T-helper 22 cell (primary cell): ENCODE measurements around the gene CACNA2D3.

Experiments
- DNase-seq: peaks from one replicate; pipeline ENCODE4 v3.0.0-alpha.2; 2020; ENCODE audit warnings: low read depth

The CACNA2D3 gene

DNA sequence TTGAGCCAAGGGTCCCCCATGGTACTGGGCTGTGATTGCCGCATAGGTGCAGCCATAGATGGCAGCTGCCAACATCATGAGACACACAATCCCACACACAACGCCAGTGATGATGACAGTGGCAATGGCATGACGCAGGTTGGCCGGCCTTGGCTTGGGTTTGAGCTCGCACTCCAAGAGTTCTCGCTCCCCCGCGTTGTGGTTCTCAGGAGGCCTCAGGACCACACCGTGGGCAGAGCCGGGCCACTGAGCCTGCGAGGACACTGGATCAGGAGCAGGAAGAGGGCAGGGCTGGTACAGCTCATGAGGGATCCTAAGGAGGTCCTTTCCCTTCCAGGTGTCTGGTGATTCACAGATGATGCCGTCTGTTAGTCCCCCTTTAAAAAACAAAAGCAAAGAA, 796.2 kb downstream of the CACNA2D3 start:
- DNase-seq: no peak

DNA sequence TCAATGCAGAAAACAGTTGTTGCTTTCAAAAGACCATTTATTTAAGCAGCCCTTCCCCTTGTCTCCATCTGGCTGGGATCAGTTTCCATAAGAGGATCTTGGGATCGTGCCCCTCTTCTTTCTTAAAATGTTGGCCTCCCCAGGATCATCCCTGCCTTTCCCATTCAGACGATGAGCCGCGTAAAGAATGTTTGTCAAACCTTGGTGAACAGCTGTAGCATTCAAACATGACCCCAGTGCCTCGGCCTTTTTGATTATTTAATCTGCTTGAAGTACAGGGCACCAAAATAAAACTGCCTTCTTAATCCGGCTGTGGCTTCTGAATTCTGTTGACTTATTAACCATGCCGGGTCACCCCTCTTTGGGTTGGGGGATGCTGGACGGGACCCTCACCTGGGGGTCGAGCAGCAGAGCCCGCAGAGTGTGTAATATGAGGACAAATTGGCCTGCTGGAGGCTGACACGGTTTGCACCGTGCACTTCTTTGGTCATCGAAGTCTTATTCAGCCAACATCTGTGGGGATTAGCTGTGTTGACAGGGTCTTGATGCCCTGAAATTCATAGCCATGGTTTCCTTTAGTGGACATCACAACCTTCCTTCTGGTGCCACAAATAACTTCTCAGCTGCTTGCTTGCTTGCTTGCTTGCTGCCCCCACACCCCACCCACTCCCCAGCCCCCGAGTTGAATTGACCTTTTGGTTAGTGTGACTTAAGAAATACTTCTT, 805.9 kb downstream of the CACNA2D3 start, which contains the start of gene LRTM1:
Gene LRTM1 (minus strand): TSS at position 14 of the 725 bp plus-strand sequence. CDS start 148 bp downstream, outside the sequence.
- DNase-seq: no peak

DNA sequence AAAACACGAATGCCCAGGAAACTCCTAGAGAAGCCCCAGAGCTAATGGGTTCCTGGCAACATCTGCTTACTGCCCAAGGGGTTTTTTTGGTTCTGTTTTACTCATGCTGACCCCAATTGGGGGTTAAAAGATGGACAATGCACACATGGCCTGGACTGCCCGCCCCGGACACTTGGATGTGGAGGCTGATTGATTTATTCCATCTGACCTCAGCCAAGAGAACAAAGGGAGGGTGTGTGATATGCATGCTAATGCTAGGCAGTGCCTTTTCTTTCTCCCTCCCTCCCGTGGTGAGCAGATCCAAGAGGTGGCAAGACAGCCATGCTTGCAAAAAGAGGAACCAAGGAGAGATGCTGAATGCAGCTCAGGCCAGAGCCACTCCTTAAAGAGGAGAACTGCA, 808.8 kb downstream of the CACNA2D3 start:
- DNase-seq: no peak

DNA sequence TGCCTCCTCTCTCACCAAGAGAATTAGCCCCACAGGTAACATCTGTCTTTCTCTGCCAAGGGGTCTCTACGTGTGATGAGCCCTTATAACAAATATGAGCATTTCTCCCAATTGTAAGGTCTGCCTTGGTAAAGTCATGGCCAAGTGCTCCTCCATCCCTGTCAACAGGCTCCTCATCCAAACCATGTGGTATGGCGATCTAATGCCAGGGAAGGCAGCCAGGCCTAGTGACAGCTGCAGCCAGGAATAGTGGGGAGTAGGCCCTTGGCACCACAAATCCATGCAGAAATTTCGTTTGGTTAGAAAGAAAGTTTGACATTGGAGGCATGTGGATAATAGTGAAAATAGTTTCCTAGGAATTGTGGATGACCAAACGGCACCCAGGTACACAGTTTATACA, 810.3 kb downstream of the CACNA2D3 start:
- no peak for DNase-seq

DNA sequence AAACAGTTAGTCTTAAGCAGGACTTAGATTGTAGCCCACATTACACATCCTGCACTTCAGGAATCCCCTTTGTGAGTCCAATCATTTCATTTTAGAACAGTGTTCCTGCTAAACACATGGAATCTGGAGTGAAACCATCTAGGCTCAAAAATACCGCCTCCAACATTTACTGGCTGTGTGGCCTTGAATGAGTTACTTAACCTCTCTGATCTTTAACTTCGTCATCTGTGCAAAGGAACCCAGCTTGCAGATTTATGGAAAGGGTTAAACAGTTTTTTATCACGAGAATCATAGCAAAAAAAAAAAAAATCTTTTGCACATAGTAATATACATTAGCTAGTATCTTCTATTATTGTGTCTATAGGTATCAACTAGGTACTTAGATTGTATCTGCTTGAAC, 813.5 kb downstream of the CACNA2D3 start:
- no peak for DNase-seq

DNA sequence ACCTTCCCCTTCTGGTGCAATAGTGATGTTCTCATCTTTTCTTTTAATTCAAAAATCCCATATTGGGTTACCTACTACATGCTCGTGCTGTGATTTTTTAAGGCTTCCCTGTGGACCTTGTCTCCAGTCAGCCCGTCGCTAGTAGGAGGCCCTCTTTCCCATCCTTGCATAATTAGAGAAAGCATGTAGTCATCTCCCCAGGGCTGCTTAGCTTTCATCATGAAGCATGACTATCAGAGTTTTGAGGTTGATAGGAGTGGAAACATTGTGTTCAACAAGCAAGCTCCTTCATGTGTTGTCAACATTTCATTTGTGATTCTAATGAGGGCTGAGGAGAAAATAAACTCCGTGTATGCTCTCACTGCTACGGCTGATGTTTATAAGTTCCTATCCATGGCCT, 814.2 kb downstream of the CACNA2D3 start:
- DNase-seq: no peak

DNA sequence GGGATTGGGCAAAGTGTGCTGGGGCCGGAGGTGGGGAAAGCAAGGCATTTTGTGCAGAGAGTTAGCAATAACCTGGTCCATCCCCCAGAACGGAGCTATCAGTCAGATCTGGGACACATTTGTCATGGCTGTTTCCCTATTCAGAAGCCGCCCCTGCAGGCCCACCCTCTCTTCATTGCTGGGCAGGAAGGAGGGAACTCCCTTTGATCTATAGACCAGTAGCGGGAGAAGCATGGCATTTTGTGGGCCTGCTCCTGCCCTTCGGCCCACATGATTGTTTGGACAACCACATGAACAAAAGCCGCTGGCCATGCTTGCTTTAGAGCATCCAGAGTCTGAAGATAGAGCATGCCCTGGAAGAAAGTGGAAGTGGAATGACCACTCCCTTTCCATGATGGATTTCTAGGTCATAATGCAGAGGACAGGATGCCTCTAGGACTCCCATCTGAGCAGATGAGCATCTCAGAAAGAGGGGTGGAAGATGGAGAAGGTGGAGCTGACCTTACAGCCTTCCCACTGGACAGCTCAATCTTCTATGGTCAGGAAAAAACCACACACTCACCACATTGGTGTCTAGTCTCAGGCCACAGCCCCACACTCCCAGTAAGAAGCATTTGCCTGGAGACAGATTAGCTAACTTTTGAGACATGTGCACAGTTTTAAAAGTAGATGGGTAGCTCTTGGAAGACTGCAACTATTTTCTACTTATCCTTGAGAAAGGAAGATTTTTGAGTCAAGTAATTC, 817.4 kb downstream of the CACNA2D3 start:
- DNase-seq: no peak

DNA sequence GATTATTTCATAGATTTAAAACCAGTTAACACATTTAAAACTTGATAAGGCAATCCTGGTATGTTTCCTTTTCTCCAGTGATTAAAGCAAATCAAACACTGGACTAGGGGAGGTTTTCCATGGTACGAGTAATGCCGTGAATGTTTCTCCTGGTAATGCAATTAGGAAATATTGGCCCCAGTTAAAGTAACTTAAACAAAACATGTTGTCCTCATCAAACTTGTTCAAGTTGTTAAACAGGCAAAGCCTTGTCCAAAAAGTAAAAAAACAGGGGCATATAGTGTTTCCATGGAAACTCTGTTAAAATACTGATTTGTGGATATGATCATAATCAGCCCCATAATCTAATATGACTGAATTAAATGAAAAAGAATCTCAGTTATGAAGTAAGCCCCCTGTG, 818.6 kb downstream of the CACNA2D3 start:
- no peak for DNase-seq

DNA sequence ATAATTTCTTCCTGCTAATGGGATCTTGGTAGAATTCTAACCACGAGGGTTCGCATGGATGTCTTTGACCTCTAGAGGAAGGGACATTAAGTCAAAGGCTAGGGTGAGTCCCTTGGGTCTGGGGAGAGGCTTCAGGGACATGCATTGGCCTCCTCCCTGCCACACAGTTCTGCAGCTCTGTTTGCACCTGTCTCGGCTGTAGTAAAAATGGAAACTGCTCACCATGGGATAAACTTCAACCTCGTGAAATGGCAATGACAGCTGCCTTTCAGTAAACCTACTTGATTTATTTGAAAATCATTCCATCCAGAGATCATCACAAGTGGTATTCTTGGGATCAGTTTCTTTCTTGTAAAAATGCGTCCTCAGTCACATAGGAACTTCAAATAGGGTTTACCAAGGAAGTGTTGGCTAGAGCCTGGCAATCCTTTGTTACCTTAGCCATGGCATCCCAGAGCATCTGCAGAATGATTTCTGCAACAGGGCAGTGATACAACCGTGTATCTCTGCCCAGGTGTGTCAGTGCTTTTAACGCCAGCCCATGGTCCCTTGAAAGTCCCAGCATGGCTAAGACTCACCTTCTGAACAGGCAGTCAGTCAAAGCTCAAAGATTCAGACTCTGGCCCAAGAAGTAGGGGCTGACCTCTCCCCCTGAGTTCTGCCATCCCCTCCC, 819.5 kb downstream of the CACNA2D3 start:
- DNase-seq: no peak

DNA sequence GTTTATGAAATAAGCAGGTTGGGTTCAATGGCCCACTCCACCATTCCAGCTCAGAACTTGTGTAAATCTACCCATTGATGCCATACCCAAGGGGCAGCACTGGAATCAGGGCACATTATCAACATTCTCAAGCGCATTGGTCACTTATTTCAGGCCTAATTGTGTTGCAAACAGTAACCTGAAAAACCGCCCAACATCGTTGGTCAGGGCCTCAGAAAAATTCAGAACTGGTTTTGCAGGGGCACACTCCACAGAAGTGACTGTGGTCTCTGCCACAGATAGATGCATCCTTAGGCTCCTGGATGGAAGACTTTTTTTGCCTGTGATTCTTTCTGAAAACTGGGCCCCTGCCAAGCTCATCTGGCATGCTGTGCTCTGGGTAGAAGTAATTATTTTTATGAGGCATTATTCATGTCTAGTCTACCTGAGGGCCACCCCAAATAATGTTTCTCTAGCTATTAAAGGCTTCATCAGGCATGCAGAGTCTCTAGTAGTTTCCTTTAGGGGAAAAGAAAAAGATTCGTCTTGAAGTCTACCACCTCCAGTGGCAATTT, 827.2 kb downstream of the CACNA2D3 start:
- DNase-seq: no peak

DNA sequence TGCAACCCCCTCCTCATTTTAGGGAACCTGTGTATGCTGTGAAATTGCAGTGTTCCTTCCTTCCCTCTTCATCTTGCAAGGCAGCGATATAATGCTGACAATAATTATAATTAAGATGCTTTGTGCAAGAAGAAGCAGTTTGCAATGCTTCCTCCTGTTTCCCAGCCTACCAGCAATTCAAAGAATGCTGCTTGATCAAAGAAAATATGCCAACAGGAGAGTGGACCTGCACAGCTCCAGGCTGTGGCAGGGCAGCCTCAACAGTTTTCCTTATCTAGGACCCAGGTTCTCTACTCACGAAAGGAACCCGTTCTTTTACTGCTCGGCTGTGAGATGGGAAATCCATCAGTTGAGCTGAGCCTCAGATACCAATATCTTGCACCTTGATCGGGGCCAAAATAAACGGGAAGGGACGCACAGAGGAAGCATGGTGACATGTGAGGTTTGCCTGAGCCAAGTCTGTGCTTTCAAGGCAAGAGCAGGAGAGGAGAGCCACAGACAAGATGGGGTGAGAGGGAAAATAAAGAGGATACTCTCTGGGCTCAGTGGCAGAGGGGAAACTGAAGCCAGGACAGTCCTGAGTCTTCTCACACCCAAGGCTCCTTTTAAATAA, 828.1 kb downstream of the CACNA2D3 start:
- no peak for DNase-seq

DNA sequence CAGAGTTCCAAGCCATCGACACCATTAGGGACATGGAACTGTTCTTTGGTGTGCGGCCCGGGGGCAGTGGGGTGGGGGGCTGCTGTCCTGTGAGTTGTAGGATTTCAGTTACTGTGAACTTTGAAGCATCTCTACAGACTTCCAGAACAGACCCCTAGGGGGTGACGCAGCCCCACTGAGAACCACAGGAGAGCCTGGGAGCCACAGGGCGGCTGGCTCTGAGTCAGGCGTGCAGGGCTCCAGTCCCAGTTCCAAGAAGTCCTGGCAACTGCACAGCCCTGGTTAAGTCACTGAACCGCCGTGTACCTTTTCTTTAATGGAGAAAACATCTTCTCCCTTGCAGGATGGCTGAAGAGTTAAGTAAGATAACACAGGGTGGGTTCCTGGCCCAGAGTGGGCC, 829.1 kb downstream of the CACNA2D3 start:
- no peak for DNase-seq

DNA sequence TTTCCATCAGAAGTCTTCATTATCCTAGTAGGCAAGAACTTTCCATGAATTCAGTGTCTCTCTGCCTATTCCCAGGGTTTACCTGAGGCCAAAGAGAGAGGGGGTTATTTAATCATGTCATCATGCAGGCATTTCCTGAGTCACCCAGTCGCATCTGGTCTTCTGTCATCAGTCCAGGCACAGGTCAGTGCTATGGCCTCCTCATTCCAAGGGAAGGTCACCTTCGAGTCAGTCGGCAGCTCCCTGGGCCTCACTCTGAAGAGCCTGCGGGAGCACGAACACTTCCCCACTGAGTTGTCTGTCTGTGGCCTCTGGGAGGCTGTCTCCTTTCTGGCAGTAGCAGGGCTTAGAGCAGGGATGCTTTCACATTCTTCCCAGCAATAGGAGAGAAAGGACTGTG, 831.7 kb downstream of the CACNA2D3 start:
- no peak for DNase-seq

DNA sequence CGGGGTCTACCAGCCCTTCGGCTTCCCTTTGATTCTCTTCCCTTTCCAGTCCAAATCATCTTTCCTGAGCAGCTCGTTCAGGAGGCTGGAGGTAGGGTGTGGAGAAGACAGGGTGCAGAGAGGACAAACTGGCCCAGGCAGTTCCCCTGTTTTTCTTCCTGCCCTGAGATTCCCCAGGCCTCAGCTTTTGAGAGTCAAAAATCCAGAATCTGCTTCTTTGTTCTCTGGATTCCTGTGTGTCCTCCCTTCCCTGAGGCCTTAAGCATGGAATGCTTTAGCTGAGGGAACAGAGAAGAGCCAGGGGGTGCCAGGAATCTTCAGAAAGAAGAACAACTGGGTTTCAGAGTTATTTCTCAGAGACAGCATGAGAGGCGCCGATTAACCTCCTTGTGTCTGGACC, 832.2 kb downstream of the CACNA2D3 start:
- no peak for DNase-seq

DNA sequence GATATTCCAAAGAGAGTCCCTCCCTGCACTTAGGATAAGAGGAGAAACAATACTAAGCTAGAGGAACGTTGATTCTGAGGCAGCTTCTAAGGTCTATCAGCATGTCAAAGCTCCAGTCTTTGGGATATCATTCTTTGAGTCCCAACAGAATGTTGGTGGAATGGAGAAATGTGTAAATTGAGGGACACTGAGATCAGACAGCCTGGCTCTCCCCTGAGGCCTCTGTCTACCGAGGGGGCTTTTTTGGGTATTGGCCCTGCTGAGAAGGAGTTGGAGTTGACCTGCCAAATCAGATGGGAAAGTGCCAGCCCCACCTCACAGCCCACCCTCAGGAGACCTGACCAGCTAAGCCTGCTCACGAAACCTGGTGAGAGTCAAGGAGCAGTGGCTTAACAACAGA, 833.1 kb downstream of the CACNA2D3 start:
- no peak for DNase-seq

DNA sequence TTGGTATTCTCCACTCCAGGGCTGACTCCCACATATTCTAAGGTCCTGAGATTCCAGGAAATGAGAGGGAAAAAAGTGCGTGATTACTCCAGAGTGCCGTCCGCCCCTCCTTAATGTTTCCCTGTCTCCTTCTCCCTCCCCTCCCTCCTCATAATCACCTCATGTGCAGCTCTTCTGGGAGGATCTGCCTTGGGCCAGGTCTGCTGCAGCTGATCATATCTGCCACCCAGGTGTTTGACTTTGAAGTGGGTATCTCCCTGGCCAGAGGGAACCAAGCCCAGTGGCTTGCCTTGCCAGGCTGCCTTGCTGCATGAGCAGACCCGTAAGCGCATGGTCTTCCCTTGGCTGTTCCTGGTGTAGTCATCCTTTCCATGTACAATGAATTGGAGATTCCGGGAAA, 833.6 kb downstream of the CACNA2D3 start:
- DNase-seq: no peak

DNA sequence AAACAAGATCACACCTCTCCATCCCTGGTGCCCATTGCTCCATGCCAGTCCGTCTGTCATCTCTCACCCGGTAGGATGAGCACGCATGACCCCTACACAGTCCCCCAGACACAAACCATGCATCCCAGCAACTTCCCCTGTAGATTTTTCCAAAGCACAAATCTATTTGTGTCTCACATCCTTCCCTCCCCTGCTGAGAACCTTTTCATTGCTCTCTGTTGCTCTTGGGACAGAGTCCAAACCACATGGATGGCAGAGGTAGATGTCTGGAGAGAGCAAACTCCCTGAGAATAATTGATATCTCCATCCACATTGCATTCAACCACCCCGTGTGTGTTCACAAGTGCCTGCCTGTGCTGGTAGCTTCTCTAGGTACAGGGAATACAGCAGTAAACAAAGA, 835.4 kb downstream of the CACNA2D3 start:
- no peak for DNase-seq

DNA sequence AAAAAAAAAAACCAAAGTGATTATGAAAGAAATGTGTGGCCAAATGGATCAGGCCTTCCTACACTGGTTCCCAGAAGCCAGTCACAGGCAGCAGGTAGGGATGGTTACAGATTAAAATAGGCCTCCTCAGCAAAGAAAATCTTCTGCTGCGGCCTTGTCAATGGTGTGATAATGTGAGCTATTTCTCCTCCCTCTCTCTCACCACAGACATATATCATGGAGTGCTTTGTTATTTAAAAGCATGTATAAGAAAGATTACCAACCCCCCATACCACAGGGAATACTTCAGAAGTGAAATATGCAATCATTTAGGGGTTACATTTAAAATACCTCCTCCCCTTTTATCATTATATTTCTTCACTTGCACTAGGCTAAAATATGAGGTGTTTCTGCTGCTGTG, 837.7 kb downstream of the CACNA2D3 start:
- DNase-seq: no peak

DNA sequence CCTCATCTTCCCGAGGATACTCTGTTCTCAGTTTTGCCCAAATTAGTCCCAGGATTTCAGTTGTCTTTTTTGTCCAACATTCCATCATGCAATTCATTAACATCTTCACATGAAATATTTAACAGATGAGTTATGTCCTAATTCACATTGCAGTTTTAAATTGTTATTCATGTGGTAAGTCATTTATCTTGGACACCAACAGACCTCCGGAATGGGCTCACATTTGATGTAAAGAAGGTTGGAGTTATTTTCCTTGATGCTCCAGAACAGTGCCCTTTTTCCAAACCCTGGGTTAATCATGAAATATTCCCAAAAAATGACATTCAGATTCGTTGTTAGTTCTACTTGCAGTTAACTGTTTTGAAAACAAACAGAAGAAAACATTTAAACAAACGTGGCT, 838.3 kb downstream of the CACNA2D3 start:
- DNase-seq: no peak

DNA sequence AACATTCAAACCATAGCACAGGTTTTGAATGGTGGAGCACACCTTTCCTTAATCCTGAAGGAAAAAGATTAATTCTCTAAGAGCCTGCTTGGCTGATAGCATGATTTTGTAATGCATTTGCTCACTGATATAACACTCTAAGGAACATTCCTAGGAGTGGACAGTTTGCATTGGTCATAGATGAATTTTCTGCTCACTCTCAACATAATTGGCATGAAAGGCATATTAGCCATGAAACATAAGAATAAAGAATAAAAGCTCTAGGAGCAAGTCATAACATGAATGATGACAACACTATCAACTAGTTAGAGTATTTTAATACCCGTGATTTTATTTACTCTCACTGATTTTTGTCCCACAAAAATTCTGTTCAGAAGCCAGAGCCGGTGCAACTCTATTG, 839.8 kb downstream of the CACNA2D3 start:
- no peak for DNase-seq

DNA sequence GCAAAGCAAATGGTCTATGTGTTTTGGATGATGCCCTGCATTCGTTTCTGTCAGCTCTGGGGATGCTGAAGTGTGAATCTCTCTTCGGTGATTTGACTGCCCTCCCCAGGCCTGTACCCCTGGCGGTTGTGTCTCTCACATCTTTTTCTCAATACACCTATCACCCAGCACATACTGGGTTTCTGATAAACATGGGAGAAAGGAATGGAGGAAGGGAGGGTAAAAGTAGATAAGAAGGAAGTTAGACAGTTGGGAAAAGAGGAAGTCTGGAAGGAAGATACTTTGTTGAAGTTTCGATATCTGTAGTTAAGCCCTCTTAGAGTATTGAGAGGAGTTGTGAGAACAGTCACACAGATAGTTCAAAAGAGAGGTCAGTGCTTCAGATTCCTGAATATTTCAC, 841.3 kb downstream of the CACNA2D3 start:
- DNase-seq: no peak

DNA sequence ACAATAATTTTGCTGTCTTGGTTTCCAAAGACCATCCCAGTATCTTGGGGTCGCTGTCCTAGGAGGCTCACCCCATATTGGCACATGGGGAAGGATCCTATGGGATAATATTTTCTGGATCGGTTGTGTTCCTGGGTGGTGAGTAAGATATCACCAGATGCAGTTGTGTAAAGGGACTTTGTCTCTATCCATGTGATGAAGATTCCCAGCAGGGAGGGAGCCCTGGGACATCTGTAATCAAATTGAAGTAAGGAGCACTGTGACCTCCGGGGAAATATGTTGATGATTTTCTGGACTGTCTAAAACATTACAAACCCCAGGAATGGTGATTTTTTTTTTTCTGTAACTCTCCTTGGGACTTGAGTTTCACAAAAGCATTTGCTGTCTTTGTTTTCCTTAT, 841.7 kb downstream of the CACNA2D3 start:
- no peak for DNase-seq
